DMS53 treated with DMSO at 0.1 percent for 48 hours (cell line): ENCODE measurements around the gene ZNF628.
"Not testable (repeated sequence)": the region's sequence is repeated elsewhere in the genome, so short reads cannot be mapped to it uniquely, and the experiment has no call there.

Experiments
- DNase-seq: peaks from one replicate; lab custom pipeline; 2025; ENCODE audit not compliant: unreplicated experiment; lab: John Stamatoyannopoulos, UW

The ZNF628 gene

DNA sequence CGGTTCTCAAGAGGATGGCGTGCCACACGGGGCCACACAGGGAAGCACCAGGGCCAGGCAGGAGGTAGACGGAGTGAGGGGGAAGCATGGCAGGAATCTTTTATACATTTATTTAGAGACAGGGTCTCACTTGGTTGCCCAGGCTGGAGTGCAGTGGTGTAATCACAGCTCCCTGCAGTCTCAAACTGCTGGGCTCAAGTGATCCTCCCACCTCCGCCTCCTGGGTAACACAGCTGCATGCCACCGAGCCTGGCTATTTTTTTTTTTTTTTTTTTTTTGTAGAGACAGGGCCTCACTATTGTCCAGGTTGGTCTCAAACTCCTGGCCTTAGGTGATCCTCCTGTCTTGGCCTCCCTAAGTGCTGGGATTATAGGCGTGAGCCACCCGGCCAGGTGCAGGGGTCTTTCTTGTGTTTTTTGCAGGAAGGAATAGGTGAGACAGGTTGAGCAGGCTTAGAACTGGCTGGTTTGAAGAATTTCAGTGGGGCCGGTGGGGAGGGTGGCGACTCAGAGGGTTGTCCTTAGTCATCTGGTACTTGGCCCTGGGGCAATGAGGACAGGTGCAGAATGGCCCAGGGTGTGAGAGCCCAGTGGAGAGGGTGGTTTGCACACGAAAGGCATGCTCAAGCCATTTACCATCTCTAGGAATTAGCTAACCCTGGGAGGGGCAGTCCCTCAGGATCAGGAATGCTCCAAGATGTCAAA, 19.4 kb downstream of the ZNF628 start:
- no peak for DNase-seq

DNA sequence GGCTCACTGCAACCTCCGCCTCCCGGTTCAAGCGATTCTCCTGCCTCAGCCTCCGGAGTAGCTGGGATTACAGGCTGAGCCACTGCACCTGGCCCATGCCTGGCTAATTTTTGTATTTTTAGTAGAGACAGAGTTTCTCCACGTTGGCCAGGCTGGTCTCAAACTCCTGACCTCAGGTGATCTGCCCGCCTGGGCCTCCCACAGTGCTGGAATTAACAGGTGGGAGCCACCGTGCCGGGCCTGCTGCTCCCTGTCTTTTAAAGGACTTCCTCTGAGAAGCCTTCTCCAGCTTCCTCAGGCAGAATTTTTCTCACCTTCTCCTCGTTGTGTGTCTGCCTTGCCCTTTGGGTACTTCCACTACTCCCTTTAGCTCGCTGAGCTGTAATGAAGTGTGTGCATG, 20.4 kb downstream of the ZNF628 start:
- not testable (repeated sequence) for DNase-seq

GRCh38 chr19:55497763-55498162, 21.3 kb downstream of the ZNF628 start:
- no peak for DNase-seq

GRCh38 chr19:55498246-55498840, 21.9 kb downstream of the ZNF628 start:
- DNase-seq: no peak

DNA sequence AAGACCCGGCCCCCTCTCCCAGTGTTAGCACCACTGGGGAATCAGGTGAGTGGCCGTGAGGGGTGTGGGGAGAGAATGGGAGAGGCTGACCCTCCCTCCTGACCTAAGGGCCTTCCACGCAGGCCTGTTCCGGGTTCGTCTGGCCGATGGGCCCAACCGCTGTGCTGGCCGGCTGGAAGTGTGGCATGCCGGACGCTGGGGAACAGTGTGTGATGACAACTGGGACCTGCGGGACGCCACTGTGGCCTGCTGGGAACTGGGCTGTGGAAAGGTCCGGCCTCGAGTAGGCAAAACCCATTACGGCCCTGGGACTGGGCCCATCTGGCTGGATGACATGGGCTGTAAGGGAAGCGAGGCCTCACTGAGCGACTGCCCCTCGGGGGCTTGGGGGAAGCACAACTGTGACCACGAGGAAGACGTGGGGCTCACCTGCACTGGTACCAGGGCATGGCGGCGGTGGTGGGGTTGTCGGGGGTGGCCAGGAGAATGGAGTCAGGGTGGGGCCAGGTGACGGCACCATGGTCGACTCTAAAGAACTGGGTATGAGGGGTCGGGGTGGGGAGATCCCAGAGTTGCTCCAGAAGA, 24.0 kb downstream of the ZNF628 start:
- DNase-seq: no peak

DNA sequence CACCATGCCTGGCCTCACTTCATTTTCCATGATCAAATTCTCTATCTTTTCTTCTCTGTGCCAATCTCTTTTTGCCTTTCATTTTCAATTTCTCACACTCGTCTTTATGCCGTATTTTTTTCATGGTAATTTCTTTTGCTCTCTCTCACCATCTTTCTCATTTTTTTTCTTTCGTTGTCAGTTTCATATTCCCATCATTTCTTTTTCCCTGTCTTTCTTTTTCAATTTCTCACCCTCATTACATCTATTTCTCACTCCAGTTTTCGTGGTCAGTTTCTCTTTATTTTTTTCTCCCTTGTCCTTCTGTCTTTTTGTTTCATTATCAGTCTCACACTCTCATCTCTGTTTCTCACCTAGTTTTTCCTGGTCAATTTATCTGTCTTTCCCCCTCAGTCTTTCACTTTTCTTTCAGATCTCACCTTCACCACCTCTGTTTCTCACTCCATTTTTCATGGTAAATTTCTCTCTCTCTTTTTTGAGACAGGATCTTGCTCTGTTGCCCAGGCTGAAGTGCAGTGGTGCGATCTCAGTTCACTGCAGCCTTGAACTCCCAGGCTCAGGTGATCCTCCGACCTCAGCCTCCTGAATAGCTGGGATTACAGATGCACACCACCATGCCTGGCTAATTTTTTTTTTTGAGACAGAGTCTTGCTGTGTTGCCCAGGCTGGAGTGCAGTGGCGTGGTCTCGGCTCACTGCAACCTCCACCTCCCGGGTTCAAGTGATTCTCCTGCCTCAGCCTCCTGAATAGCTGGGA, 26.0 kb downstream of the ZNF628 start:
- no peak for DNase-seq

- no peak for DNase-seq
Observed at GRCh38 chr19:55503157-55503501, 26.7 kb downstream of the ZNF628 start.

GRCh38 chr19:55503502-55504251, 27.3 kb downstream of the ZNF628 start:
- peak; percentile 89 for DNase-seq

GRCh38 chr19:55504252-55504603, 27.8 kb downstream of the ZNF628 start:
- no peak for DNase-seq

DNA sequence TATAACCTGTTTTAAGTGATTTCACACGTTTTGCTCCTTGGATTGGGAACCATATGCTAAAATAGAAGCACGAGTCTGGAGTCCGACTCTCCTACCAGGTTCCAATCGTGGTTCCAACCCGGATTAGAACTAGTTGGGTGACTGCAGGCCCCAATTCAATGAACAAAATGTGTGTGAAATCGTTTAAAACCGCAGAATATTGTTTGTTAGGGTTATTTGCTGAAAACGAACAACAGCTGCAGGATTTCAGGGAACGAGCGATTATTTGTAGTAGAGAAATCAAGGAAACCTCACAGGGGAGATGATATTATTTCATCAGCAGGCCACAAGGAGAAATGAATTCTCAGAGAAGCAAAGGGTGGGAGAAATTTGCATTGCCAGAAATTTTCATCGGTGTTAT, 28.6 kb downstream of the ZNF628 start:
- no peak for DNase-seq

DNA sequence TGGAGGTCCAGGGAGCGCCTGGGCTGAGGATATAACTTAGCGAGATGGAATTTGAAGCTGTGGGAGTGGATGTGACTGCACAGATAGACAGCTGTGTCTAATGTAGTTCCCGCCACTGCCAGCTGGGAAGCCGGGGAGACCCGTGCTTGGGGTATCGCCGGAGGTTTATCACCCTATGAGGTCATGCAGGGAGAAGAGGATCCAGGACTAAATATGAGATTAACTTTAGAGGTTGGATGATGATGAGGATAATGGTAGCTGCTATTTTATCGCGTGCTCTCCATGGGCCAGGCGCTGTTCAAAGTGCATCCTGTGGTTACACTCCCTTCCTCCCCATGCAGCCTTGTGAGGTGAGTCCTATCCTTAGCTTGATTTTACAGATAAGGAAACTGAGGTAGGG, 31.7 kb downstream of the ZNF628 start:
- no peak for DNase-seq

GRCh38 chr19:55516878-55517620, 40.6 kb downstream of the ZNF628 start:
- peak; percentile 74 for DNase-seq

DNA sequence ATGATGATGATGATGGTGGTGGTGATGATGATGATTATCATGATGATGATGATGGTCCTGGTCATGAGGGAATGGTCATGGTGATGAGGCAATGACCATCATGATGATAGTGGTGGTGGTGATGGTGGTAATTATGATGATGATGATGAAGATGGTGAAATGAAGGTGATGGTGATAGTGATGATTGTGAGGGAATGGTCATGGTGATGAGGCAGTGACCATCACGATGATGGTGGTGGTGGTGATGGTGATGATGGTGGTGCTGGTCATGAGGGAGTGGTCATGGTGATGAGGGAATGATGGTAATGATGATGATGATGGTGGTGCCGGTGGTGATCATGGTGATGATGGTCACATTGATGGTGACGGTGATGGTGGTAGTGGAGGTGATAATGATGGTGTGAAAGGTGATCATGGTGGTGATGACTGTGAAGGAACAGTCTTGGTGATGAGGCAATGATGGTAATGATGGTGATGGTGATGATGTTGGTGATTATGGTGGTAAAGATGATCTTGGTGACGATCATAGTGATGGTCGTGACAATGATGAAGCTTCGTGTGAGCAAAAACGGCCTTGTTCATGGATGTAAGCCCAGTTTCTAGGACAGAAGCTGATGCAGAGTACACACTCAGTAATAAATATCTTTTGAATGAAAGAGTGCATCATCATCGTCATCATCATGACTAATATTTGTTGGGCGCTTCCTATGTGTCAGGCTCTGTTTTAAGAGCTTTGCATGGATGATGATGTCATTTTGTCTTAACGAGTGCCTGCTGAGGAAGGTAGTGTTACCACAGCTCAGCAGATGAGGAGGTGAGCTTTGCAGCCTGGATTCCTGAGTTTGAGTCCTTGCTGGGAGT, 43.3 kb downstream of the ZNF628 start:
- DNase-seq: peak; percentile 74

DNA sequence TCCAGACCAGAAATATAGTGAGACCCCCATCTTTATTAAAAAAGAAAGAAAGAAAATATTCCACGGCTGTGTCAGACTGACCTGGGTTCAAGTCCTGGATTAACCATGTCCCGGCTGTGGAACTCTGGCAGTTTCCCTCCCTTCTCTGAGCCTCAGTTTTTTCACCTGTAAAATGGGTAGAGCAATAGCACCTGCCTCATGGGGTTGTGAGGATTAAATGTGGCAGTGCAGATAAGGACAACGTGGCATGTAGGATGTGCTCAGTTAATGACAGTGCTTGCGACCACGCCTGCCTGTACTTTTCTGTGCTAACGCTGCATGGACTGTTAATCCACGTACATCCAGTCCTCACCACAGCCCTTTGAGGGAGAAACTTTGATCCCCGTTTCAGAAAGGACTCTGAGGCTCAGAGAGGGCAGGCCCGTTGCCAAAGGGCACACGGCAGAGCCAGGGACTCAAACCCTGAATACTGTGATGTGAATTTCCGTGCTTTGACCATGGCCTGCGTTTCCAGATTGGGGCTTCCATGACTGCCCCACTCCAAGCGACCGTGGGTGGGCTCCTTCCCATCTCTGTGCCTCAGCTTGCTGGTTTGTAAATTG, 44.4 kb downstream of the ZNF628 start:
- DNase-seq: no peak

GRCh38 chr19:55525289-55526101, 49.1 kb downstream of the ZNF628 start:
- DNase-seq: no peak

- peak; percentile 91 for DNase-seq
Observed at GRCh38 chr19:55526216-55527196, 50.1 kb downstream of the ZNF628 start.
